ENCODE measurements around the gene CCR9. TPM values are rescaled to one million over a fixed set of nuclear protein-coding genes. Genes with fewer than 3 reads are reported as not detected.

Gene CCR9
- total RNA-seq, 1 experiment from 2014 or later: not detected

GRCh38 chr3:45841420-45841756 is 45.0 kb upstream of the CCR9 start:
- Histone ChIP-seq H3K27me3 (ENCODE audit: insufficient read depth, low read length) (no peaks in the 10 kb centered on the region), H3K79me2 (ENCODE audit: insufficient read depth, low read length) (no peaks in the 10 kb centered on the region), H3K9me3 (ENCODE audit: control insufficient read depth in 1 of 2, insufficient read depth in 1 of 2, low read depth in 1 of 2, low read length in 2 of 2) (no peaks in the 10 kb centered on the region), H3K4me3 (replicated peaks in 1 of 2; ENCODE audit: low read depth in 1 of 2, low read length in 2 of 2) (peak overlapping the region; percentile 76 to 88), H3K4me2 (ENCODE audit: low read length) (peak overlapping the region; percentile 85), H3K36me3 (ENCODE audit: control insufficient read depth in 1 of 2, insufficient read depth in 2 of 2, low read length in 2 of 2) (no peaks in the 10 kb centered on the region), H3K9me2 (ENCODE audit: insufficient read depth) (no peaks in the 10 kb centered on the region), H3K4me1 (ENCODE audit: control insufficient read depth in 1 of 2, insufficient read depth in 2 of 2, low read length in 2 of 2) (peaks cover 3 to 14% of the 10 kb centered on the region in 2 experiments; a peak in 3 of 4 replicates), H4K20me1 (ENCODE audit: insufficient read depth) (no peaks in the 10 kb centered on the region), H2AFZ (ENCODE audit: low read depth, low read length, poor library complexity, severe bottlenecking) (peak overlapping the region; percentile 20), H3K9ac (ENCODE audit: low read length) (peak overlapping the region; percentile 70), H3K27ac (ENCODE audit: low read depth, low read length) (peak overlapping the region; percentile 20; the same call in 1 of the 2 replicates)
- ATAC-seq (peak; percentile 38), DNase-seq (ENCODE audit: low read depth, low spot score) (no peak)
- TF ChIP-seq YY1 (IDR thresholded peaks at IDR 0.05; ENCODE audit: extremely low read depth, insufficient replicate concordance, low read depth, low read length): no peak
- TF ChIP-seq RAD21 (IDR thresholded peaks at IDR 0.05; ENCODE audit: low read depth): no peak
- no peak for TF ChIP-seq ZNF274 (IDR thresholded peaks at IDR 0.05; ENCODE audit: low read depth, low read length)
- no peak for TF ChIP-seq TCF7L2 (IDR thresholded peaks at IDR 0.05; ENCODE audit: borderline replicate concordance, extremely low read depth, insufficient read depth, insufficient read length)
- no peak for TF ChIP-seq JUND (IDR thresholded peaks at IDR 0.05)
- TF ChIP-seq SP1 (IDR thresholded peaks at IDR 0.05; ENCODE audit: low read depth): no peak
- RAD21 ChIA-PET (ENCODE audit: low non-redundant PET in 1 of 2, low total read pairs in 2 of 2, uncharacterized antibody in 2 of 2, unreplicated experiment in 2 of 2): interaction anchor here in 1 of 2 experiments (1.0 kb wide), 1 partner anchor 88 kb away, joined by 3 read pairs; no protein-coding TSS in a partner anchor
- BruUV-seq (replicated peaks): no TSS peak
- CTCF ChIA-PET: interaction anchor here (0.8 to 1.2 kb wide), 2 partner anchors 9 to 80 kb away, joined by 3 to 4 read pairs; no protein-coding TSS in a partner anchor
- intact Hi-C loops (cut with micrococcal nuclease): no loop called here
- POLR2A ChIA-PET: no interaction called here

DNA sequence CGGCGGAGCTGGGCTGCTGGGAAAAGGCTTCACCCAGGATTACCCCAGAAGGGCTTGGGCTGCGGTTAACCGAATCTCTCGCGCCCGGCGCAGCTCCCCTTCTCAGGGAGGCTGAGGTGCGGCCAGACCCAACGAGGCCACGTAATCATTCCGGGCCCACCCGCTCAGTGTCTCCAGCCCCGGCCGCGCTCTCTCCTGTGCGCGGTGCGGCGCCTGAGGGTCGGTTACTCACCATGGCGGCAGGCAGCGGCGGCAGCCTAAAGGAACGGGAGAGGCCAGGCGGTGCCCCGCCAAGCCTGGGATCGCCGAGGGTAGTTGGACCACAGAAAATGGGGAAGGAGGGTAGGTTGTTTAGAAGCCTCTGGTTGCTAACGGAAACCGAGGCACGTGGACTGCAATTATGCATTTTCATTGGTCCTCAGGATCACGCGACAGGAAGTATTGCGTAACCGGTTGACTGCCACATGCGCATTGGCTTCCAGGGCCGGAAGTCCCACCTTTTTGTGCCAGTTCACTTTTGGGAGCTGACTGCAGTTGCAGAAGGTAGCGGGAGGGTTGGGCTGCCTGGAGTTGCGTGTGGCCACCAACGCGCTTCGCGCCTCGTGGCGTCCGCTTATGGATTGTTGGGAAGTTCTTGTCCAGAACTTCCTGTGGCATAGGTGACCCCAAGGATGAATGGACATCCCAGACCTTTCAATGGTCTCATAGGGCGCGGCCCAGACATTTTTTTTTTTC is 44.4 kb upstream of the CCR9 start, which contains the start of gene LZTFL1:
Gene LZTFL1, minus strand, starts transcription at position 363 of the 735 bp plus-strand sequence. Its CDS starts 128 bp downstream, at position 235.
- DNase-seq (ENCODE audit: low read depth, low spot score) (peak; percentile 96), ATAC-seq (peak; percentile 92)
- Histone ChIP-seq H3K27me3 (ENCODE audit: insufficient read depth, low read length) (no peaks in the 10 kb centered on the region), H3K4me3 (replicated peaks in 1 of 2; ENCODE audit: low read depth in 1 of 2, low read length in 2 of 2) (peak within 1 kb of the TSS; percentile 76 to 88), H4K20me1 (ENCODE audit: insufficient read depth) (no peaks in the 10 kb centered on the region), H3K4me2 (ENCODE audit: low read length) (peak within 1 kb of the TSS; percentile 85), H3K9me2 (ENCODE audit: insufficient read depth) (no peaks in the 10 kb centered on the region), H2AFZ (ENCODE audit: low read depth, low read length, poor library complexity, severe bottlenecking) (peak within 1 kb of the TSS; percentile 20), H3K9me3 (ENCODE audit: control insufficient read depth in 1 of 2, insufficient read depth in 1 of 2, low read depth in 1 of 2, low read length in 2 of 2) (no peaks in the 10 kb centered on the region), H3K36me3 (ENCODE audit: control insufficient read depth in 1 of 2, insufficient read depth in 2 of 2, low read length in 2 of 2) (no peaks in the 10 kb centered on the region), H3K4me1 (ENCODE audit: control insufficient read depth in 1 of 2, insufficient read depth in 2 of 2, low read length in 2 of 2) (peaks cover 3 to 14% of the 10 kb centered on the region in 2 experiments; a peak in 3 of 4 replicates), H3K27ac (ENCODE audit: low read depth, low read length) (peak within 1 kb of the TSS; percentile 20; the same call in 1 of the 2 replicates), H3K79me2 (ENCODE audit: insufficient read depth, low read length) (no peaks in the 10 kb centered on the region), H3K9ac (ENCODE audit: low read length) (peak within 1 kb of the TSS; percentile 70)
- no TSS peak for BruUV-seq (replicated peaks)
- POLR2A ChIA-PET: interaction anchor here (0.8 to 0.9 kb wide), 2 partner anchors 20 to 26 kb away, joined by 3 to 4 read pairs; no protein-coding TSS in a partner anchor
- RAD21 ChIA-PET (ENCODE audit: low non-redundant PET in 1 of 2, low total read pairs in 2 of 2, uncharacterized antibody in 2 of 2, unreplicated experiment in 2 of 2): no interaction called here
- CTCF ChIA-PET: interaction anchor here (1.2 to 1.3 kb wide), 2 partner anchors 9 to 81 kb away, joined by 3 to 4 read pairs; no protein-coding TSS in a partner anchor
- intact Hi-C loops (cut with micrococcal nuclease): no loop called here
- TF ChIP-seq, protein P1, sequence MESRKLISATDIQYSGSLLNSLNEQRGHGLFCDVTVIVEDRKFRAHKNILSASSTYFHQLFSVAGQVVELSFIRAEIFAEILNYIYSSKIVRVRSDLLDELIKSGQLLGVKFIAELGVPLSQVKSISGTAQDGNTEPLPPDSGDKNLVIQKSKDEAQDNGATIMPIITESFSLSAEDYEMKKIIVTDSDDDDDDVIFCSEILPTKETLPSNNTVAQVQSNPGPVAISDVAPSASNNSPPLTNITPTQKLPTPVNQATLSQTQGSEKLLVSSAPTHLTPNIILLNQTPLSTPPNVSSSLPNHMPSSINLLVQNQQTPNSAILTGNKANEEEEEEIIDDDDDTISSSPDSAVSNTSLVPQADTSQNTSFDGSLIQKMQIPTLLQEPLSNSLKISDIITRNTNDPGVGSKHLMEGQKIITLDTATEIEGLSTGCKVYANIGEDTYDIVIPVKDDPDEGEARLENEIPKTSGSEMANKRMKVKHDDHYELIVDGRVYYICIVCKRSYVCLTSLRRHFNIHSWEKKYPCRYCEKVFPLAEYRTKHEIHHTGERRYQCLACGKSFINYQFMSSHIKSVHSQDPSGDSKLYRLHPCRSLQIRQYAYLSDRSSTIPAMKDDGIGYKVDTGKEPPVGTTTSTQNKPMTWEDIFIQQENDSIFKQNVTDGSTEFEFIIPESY (IDR thresholded peaks at IDR 0.05; ENCODE audit: extremely low read depth, insufficient replicate concordance, low read length): no peak
- TF ChIP-seq, protein P2, sequence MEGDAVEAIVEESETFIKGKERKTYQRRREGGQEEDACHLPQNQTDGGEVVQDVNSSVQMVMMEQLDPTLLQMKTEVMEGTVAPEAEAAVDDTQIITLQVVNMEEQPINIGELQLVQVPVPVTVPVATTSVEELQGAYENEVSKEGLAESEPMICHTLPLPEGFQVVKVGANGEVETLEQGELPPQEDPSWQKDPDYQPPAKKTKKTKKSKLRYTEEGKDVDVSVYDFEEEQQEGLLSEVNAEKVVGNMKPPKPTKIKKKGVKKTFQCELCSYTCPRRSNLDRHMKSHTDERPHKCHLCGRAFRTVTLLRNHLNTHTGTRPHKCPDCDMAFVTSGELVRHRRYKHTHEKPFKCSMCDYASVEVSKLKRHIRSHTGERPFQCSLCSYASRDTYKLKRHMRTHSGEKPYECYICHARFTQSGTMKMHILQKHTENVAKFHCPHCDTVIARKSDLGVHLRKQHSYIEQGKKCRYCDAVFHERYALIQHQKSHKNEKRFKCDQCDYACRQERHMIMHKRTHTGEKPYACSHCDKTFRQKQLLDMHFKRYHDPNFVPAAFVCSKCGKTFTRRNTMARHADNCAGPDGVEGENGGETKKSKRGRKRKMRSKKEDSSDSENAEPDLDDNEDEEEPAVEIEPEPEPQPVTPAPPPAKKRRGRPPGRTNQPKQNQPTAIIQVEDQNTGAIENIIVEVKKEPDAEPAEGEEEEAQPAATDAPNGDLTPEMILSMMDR (IDR thresholded peaks at IDR 0.05 in 2 of 3, conservative IDR thresholded peaks at IDR 0.05 in 1 of 3; ENCODE audit: borderline replicate concordance in 1 of 3, insufficient read depth in 1 of 3, low read depth in 2 of 3, low read length in 2 of 3): no peak
- TF ChIP-seq EZH2phosphoT487 (IDR thresholded peaks at IDR 0.05; ENCODE audit: borderline replicate concordance): no peak
- TF ChIP-seq ATF3 (IDR thresholded peaks at IDR 0.05): no peak
- TF ChIP-seq YY1 (IDR thresholded peaks at IDR 0.05; ENCODE audit: extremely low read depth, insufficient replicate concordance, low read depth, low read length): peak; percentile 41
- peak; percentile 92 for TF ChIP-seq POLR2AphosphoS5 (IDR thresholded peaks at IDR 0.05; ENCODE audit: low read depth, low read length)
- TF ChIP-seq SIN3A (IDR thresholded peaks at IDR 0.05; ENCODE audit: low read depth): peak; percentile 98
- peak; percentile 44; the same call in 1 of the 2 replicates for TF ChIP-seq ZFX (IDR thresholded peaks at IDR 0.05)
- TF ChIP-seq POLR2A (IDR thresholded peaks at IDR 0.05; ENCODE audit: borderline replicate concordance, extremely low read depth, insufficient read depth, insufficient read length): peak; percentile 87
- TF ChIP-seq ELF1 (IDR thresholded peaks at IDR 0.05; ENCODE audit: borderline replicate concordance, low read depth): no peak

All from HCT116 (cell line).